GM12801 (cell line): ENCODE results near the gene ADARB2.

Experiments used
- TF ChIP-seq, protein P1 (sequence below): IDR thresholded peaks from one replicate; pipeline ENCODE4 v1.5.1; 2011; ENCODE audit warnings: control low read depth; ENCODE audit not compliant: insufficient read length; ENCODE audit errors: extremely low read depth

Gene ADARB2

DNA sequence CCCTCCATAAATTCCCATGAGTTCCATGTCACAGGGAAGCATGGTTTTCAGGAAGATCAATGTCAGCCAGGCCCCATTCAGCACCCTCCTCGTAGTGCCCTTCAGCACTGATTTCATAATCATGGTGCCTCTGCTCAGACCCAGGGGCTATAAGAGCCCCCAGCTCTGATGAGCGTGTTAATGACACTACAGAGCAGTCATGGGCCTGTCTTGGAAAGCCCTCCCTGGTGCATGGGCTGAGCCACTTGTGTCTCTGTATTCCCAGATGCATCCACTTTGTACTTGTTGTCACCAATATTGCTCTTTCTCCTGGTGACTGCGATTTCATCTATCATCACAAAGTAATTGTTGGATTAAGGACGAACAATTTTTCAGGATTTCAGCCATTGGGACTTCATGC is 154.6 kb downstream of the ADARB2 start:
- TF ChIP-seq, protein P1, sequence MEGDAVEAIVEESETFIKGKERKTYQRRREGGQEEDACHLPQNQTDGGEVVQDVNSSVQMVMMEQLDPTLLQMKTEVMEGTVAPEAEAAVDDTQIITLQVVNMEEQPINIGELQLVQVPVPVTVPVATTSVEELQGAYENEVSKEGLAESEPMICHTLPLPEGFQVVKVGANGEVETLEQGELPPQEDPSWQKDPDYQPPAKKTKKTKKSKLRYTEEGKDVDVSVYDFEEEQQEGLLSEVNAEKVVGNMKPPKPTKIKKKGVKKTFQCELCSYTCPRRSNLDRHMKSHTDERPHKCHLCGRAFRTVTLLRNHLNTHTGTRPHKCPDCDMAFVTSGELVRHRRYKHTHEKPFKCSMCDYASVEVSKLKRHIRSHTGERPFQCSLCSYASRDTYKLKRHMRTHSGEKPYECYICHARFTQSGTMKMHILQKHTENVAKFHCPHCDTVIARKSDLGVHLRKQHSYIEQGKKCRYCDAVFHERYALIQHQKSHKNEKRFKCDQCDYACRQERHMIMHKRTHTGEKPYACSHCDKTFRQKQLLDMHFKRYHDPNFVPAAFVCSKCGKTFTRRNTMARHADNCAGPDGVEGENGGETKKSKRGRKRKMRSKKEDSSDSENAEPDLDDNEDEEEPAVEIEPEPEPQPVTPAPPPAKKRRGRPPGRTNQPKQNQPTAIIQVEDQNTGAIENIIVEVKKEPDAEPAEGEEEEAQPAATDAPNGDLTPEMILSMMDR: no peak

DNA sequence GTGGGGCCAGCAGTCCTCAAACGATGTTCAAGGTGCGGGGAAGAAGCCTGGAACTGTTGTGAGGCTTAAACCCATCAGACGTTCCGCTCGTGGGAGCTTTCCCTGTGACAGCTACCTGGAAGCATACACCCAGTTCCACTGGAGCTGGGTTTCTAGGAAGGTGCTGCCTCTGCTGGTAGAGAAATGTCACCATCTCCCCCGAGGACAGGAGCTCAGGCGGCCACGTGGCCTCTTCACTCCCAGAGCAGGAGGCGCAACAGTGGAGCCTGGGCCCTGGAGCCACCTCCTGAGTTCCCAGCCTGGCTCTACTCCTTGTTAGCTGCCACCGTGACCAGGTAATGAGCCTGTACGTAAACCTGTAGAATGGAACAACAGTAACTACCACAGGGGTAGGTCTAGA is 156.1 kb downstream of the ADARB2 start:
- TF ChIP-seq, protein P1: no peak

DNA sequence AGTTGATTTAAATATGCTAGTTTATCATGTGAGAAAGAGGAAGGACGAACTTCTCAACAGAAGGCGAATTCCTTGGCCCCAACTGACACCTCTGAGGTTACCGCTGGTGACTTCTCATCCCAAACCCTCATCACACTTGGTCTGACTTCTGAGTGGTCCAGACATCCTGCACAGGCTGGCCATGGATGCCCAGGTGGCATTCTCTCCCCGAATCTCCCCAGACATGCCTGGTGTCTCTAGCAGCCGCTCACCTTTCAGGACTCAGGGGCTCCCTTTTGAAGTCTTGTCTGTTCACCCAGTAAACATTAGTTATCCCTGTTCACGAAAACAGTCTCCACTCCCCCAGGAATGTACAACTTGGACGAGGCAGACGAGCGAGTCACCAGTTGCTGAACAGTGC is 157.7 kb downstream of the ADARB2 start:
- TF ChIP-seq, protein P1: no peak

DNA sequence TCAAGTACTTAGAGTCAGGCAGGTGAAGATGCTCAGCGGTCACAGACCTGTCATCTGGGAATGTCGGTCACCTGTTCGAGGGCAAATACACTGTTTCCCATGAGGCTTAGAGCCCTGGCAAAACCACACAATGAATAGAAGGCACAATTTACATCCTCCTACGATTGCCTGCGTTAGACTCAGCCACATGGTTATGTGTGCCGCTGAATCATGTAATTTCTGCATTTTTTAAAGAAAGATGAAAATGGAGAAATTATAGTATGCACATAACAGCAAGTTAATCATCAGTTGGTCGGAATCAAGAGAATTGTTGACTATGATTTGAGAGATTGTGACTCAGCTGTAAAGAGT is 158.2 kb downstream of the ADARB2 start:
- TF ChIP-seq, protein P1: no peak

DNA sequence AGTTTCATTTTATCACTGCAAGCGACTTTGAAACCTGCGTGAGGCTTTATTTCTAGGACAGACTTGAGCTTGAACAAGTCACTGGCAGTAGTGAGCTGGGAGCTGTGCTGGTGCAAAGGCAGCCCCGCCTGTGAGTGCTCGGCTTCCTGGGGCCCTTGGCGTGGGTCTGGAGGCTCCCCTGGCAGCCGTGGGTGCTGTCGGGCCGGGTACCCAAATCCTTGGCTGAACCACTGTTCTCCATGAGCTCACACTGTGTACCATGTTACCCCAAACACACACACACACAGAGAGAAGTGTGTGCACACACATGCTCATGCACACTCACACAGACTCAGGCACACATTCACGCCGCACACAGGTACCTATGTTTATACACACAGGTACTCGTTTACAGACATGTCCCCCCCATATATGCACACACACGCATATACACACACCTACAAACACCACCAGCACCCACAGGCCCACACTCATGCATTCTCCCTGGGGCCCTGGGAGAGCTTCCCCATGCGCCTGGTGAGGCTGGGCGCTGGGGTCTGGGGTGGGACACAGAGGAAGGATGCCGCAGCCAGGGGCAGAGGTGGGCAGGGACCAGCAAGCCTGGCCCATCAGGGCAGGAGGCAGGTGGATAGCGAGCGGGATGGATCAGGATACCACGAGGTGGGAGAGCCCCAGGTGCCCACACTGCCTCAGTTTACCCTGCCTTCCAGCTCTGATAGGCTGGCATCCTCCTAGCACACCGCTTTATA is 158.8 kb downstream of the ADARB2 start:
- TF ChIP-seq, protein P1: no peak

DNA sequence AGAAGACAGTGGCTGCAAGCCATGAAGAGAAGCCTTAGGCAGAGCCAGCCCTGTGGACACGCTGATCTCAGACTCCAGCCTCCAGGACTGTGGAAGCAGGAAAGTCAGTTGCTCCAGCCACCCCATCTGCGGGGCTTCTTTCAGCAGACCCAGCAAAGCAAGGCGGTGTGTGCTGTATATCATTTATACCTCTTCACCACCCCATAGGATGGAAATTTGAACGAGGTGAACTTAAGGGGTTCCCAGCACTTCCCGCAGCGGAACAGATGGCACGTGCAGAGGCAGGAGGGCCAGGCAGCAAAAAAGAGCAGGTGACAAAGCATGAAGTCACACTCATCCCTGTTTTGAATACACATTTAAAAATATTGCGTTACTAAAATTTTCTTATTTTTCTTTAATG is 159.4 kb downstream of the ADARB2 start:
- TF ChIP-seq, protein P1: no peak

DNA sequence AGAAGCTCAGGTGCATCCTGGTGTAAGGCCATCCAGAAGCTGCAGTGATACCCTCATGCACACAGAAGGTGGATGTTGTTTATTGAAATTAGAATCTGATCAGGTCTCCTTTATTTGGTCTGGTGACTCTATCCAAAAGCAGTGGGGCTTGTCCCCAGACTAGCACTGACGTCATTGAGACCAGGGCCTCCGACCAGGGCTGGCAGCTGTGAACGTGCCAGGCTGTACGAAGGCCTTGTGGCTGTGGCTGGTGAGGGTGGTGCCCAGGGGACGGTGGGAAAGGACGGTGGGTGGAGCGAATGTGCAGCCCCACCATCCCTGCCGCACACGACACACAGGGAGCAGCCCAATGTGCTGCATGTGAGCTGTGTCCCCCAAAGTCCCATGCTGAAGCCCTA is 160.0 kb downstream of the ADARB2 start:
- TF ChIP-seq, protein P1: no peak
